IMR-90 (cell line): ENCODE data around the gene SYTL2. TPM values are rescaled to one million over a fixed set of nuclear protein-coding genes. Genes with fewer than 3 reads are reported as not detected.

Experiments used
- ATAC-seq: fragments of 200-7000 bp; cut with Tn5 transposase; 2 replicates; pipeline ENCODE4 v1.9.1; 2020; ENCODE audit warnings: low read depth, mild to moderate bottlenecking, moderate library complexity
- BruUV-seq: library from RNA; stranded (reverse); fragments of 400-500 nt; replicated peaks from 2 replicates; lab custom pipeline; 2021; lab: Mats Ljungman, UMichigan
- CTCF ChIA-PET: fragments of 300-600 bp; formaldehyde crosslinking; extraction: SDS; loops from one replicate; lab custom pipeline; 2021; ENCODE audit warnings: antibody characterized with exemption; lab: Yijun Ruan, JAX
- POLR2A ChIA-PET: fragments of 300-600 bp; sonication (Branson Sonifier 250); formaldehyde crosslinking; loops from one replicate; lab custom pipeline; 2022; ENCODE audit warnings: antibody characterized with exemption; ENCODE audit not compliant: unreplicated experiment; lab: Charles Lee
- DNase-seq: peaks from one replicate; pipeline ENCODE4 v3.0.0; 2013
- H2AFZ ChIP-seq: replicated peaks from 2 replicates; pipeline ENCODE3; 2013; ENCODE audit warnings: low read length, mild to moderate bottlenecking; ENCODE audit not compliant: poor library complexity
- H2AK5ac ChIP-seq: 2 replicates; pipeline ENCODE4 v1.6.1; 2013; ENCODE audit warnings: low read depth, low read length, inconsistent platforms
- H2AK9ac ChIP-seq: replicated peaks from 2 replicates; pipeline ENCODE3; 2013; ENCODE audit warnings: mild to moderate bottlenecking, low read depth, low read length, moderate library complexity; ENCODE audit not compliant: poor library complexity
- H2BK120ac ChIP-seq: 2 replicates; pipeline ENCODE4 v1.6.1; 2013; ENCODE audit warnings: low read depth, low read length, inconsistent platforms
- H2BK15ac ChIP-seq: 3 replicates; pipeline ENCODE4 v1.6.1; 2013; ENCODE audit warnings: low read depth, low read length, inconsistent platforms
- H2BK20ac ChIP-seq: 2 replicates; pipeline ENCODE4 v1.6.1; 2013; ENCODE audit warnings: low read depth, mild to moderate bottlenecking, inconsistent platforms, low read length, moderate library complexity
- H2BK5ac ChIP-seq: 2 replicates; pipeline ENCODE4 v1.6.1; 2013; ENCODE audit warnings: mild to moderate bottlenecking, low read depth, low read length, inconsistent platforms; ENCODE audit not compliant: poor library complexity, severe bottlenecking
- H3K14ac ChIP-seq: replicated peaks from 2 replicates; pipeline ENCODE4 v1.6.1; 2013; ENCODE audit warnings: low read depth, low read length, inconsistent platforms
- H3K18ac ChIP-seq: 2 replicates; pipeline ENCODE4 v1.6.1; 2013; ENCODE audit warnings: low read depth, low read length, control low read depth
- H3K23ac ChIP-seq: 2 replicates; pipeline ENCODE4 v1.6.1; 2013; ENCODE audit warnings: low read depth, low read length, inconsistent platforms
- H3K27ac ChIP-seq: 2 replicates; pipeline ENCODE4 v1.5.1; 2013; ENCODE audit warnings: mild to moderate bottlenecking, control low read depth, low read length; ENCODE audit not compliant: insufficient read depth
- H3K27me3 ChIP-seq: 2 replicates; pipeline ENCODE4 v1.6.1; 2013; ENCODE audit warnings: low read length; ENCODE audit not compliant: control insufficient read depth, insufficient read depth
- H3K36me3 ChIP-seq: 2 replicates; pipeline ENCODE4 v1.6.1; 2013; ENCODE audit warnings: low read length, mixed read lengths; ENCODE audit not compliant: control insufficient read depth, insufficient read depth
- H3K4ac ChIP-seq: 2 replicates; pipeline ENCODE4 v1.6.1; 2013; ENCODE audit warnings: low read depth, low read length, inconsistent platforms
- H3K4me1 ChIP-seq: 2 replicates; pipeline ENCODE4 v1.6.1; 2013; ENCODE audit warnings: low read length, mixed read lengths; ENCODE audit not compliant: control insufficient read depth, insufficient read depth
- H3K4me2 ChIP-seq: 2 replicates; pipeline ENCODE4 v1.6.1; 2013; ENCODE audit warnings: low read depth, mild to moderate bottlenecking, control low read depth, low read length, moderate library complexity
- H3K4me3 ChIP-seq: 2 replicates; pipeline ENCODE4 v1.5.1; 2013; ENCODE audit warnings: low read depth, mild to moderate bottlenecking, control low read depth, low read length, moderate library complexity; ENCODE audit not compliant: insufficient read depth
- H3K56ac ChIP-seq: 2 replicates; pipeline ENCODE4 v1.6.1; 2013; ENCODE audit warnings: low read length, inconsistent platforms; ENCODE audit not compliant: insufficient read depth; ENCODE audit errors: extremely low read depth
- H3K79me1 ChIP-seq, 2 experiments: 2 replicates each; pipeline ENCODE4 v1.6.1; 2013; ENCODE audit warnings: low read length in 2 of 2, inconsistent platforms in 1 of 2, low read depth in 1 of 2
- H3K9ac ChIP-seq: 2 replicates; pipeline ENCODE4 v1.6.1; 2013; ENCODE audit warnings: low read depth, low read length, control low read depth
- H3K9me1 ChIP-seq: 2 replicates; pipeline ENCODE4 v1.6.1; 2013; ENCODE audit warnings: low read length, inconsistent platforms; ENCODE audit not compliant: insufficient read depth
- H3K9me3 ChIP-seq: 2 replicates; pipeline ENCODE4 v1.6.1; 2013; ENCODE audit warnings: low read length; ENCODE audit not compliant: control insufficient read depth, insufficient read depth
- H4K20me1 ChIP-seq: 2 replicates; pipeline ENCODE4 v1.6.1; 2013; ENCODE audit warnings: low read length, inconsistent platforms; ENCODE audit not compliant: insufficient read depth
- H4K5ac ChIP-seq: 2 replicates; pipeline ENCODE4 v1.6.1; 2013; ENCODE audit warnings: mild to moderate bottlenecking, low read depth, low read length, control low read depth
- H4K8ac ChIP-seq, 2 experiments: 2 replicates each; pipeline ENCODE4 v1.6.1; 2013; ENCODE audit warnings: low read depth in 2 of 2, low read length in 2 of 2, control low read depth in 1 of 2, inconsistent platforms in 1 of 2
- H4K91ac ChIP-seq: 2 replicates; pipeline ENCODE4 v1.6.1; 2013; ENCODE audit warnings: low read depth, low read length, inconsistent platforms; ENCODE audit not compliant: insufficient read depth
- CEBPB ChIP-seq: IDR thresholded peaks from 2 replicates; pipeline ENCODE4 v1.6.1; 2012; ENCODE audit warnings: low read depth, low read length, improper control_type of control experiment
- MAFK ChIP-seq: IDR thresholded peaks from 2 replicates; pipeline ENCODE4 v1.6.1; 2012; ENCODE audit warnings: low read depth, low read length, improper control_type of control experiment
- MXI1 ChIP-seq: IDR thresholded peaks from 2 replicates; pipeline ENCODE4 v1.6.1; 2012; ENCODE audit warnings: low read depth, mild to moderate bottlenecking, low read length, moderate library complexity, borderline replicate concordance
- POLR2A ChIP-seq: IDR thresholded peaks from 2 replicates; pipeline ENCODE4 v1.6.1; 2012; ENCODE audit warnings: mild to moderate bottlenecking, low read depth, low read length
- RCOR1 ChIP-seq: IDR thresholded peaks from 2 replicates; pipeline ENCODE4 v1.6.1; 2012; ENCODE audit warnings: mild to moderate bottlenecking, low read length, improper control_type of control experiment; ENCODE audit not compliant: insufficient replicate concordance
- RFX5 ChIP-seq: IDR thresholded peaks from 2 replicates; pipeline ENCODE4 v1.8.0; 2012; ENCODE audit warnings: low read depth, mild to moderate bottlenecking, low read length, moderate library complexity
- USF2 ChIP-seq: fragments of 150-350 bp; IDR thresholded peaks from 2 replicates; pipeline ENCODE4 v1.6.1; 2017; ENCODE audit warnings: mild to moderate bottlenecking, antibody characterized with exemption, low read length, low read depth
- dilution Hi-C: fragments of 300-500 bp; cut with HindIII; formaldehyde crosslinking; loops from one replicate; pipeline ENCODE4 v1.14.3; 2018; ENCODE audit warnings: low sequenced_read_pairs; ENCODE audit not compliant: unreplicated experiment
- in situ Hi-C: fragments of 300-500 bp; cut with MboI; formaldehyde crosslinking; loops from 3 replicates; pipeline ENCODE4 v1.14.3; 2019; ENCODE audit warnings: low sequenced_read_pairs, inconsistent platforms, mixed read lengths
- intact Hi-C: fragments of 100-400 bp; cut with micrococcal nuclease; formaldehyde crosslinking; loops from 2 replicates; pipeline ENCODE4 v1.10.0; 2022
- polyA plus RNA-seq, 3 experiments: library from polyadenylated mRNA; depleted of rRNA; stranded (reverse); fragments of >200 nt; gene quantifications; 2 replicates each; pipeline ENCODE4 v1.2.3, GENCODE V29; 2012; ENCODE audit warnings: low replicate concordance in 1 of 3
- total RNA-seq: library from RNA; depleted of rRNA; stranded (reverse); fragments of >200 nt; gene quantifications from 2 replicates; pipeline ENCODE4 v1.2.3, GENCODE V29; 2012
- TF ChIP-seq, protein P1 (sequence below): fragments of 150-350 bp; IDR thresholded peaks from 2 replicates; pipeline ENCODE4 v1.6.1; 2016; ENCODE audit warnings: low read depth, mild to moderate bottlenecking, low read length, moderate library complexity, borderline replicate concordance

The SYTL2 gene
- total and polyA plus RNA-seq, 2 of the 4 experiments (the other 2 are of a cell fraction) = 45.2 to 70.0 TPM

GRCh38 chr11:85695546-85695945 is 115.4 kb downstream of the SYTL2 start:
- ChIA-PET CTCF (interaction anchor here (1.3 to 1.8 kb wide), 4 partner anchors 10 to 159 kb away, joined by 3 to 7 read pairs (median 6); partner anchors contain the start of genes CCDC83 and CCDC89), POLR2A (no interaction called here)
- Histone ChIP-seq H3K4me2 (no peak overlapping the region), H2BK15ac (no peak overlapping the region), H4K8ac (no peak overlapping the region), H2BK5ac (peak overlapping the region; percentile 36), H3K56ac (no peak overlapping the region), H2BK120ac (no peak overlapping the region), H4K91ac (no peak overlapping the region), H2AFZ (no peak overlapping the region), H4K20me1 (no peaks in the 10 kb centered on the region), H2BK20ac (no peak overlapping the region), H3K79me1 (0 out of 4 replicates have a peak, but pooled peaks cover 0 to 2% of the 10 kb centered on the region in 2 experiments), H3K4ac (no peak overlapping the region), H2AK5ac (no peak overlapping the region), H3K9me3 (no peaks in the 10 kb centered on the region), H3K14ac (no peak overlapping the region), H3K27ac (no peak overlapping the region), H3K23ac (no peak overlapping the region), H3K27me3 (no peaks in the 10 kb centered on the region), H3K9me1 (no peaks in the 10 kb centered on the region), H3K9ac (no peak overlapping the region), H4K5ac (peak overlapping the region; percentile 4; the same call in 1 of the 2 replicates), H3K18ac (no peak overlapping the region), H3K36me3 (peaks cover 22% of the 10 kb centered on the region), H3K4me1 (peaks cover 6% of the 10 kb centered on the region), H3K4me3 (no peak overlapping the region), H2AK9ac (no peak overlapping the region)
- dilution Hi-C loops (no loop called here), intact Hi-C loops (loop anchor here (2.0 kb wide), 2 partner anchors 133 to 159 kb away; partner anchors contain the start of gene CCDC83), in situ Hi-C loops (loop anchor here (25.0 kb wide), 1 partner anchor 592 kb away; no protein-coding TSS in a partner anchor)
- DNase-seq = no peak
- BruUV-seq = no TSS peak
- no peak for ATAC-seq
- TF ChIP-seq CEBPB = no peak
- TF ChIP-seq, protein P1, sequence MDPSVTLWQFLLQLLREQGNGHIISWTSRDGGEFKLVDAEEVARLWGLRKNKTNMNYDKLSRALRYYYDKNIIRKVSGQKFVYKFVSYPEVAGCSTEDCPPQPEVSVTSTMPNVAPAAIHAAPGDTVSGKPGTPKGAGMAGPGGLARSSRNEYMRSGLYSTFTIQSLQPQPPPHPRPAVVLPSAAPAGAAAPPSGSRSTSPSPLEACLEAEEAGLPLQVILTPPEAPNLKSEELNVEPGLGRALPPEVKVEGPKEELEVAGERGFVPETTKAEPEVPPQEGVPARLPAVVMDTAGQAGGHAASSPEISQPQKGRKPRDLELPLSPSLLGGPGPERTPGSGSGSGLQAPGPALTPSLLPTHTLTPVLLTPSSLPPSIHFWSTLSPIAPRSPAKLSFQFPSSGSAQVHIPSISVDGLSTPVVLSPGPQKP = no peak
- no peak for TF ChIP-seq MAFK
- TF ChIP-seq RFX5 = no peak
- TF ChIP-seq USF2 = no peak
- no peak for TF ChIP-seq POLR2A
- no peak for TF ChIP-seq MXI1
- TF ChIP-seq RCOR1 = no peak
